AG09309 (cell line): ENCODE results near the gene LRCH2.
"Not testable (repeated sequence)": the region's sequence is repeated elsewhere in the genome, so short reads cannot be mapped to it uniquely, and the experiment has no call there.

Source experiments
- DNase-seq: peaks from one replicate; pipeline ENCODE4 v3.0.0-alpha.2; 2010; ENCODE audit warnings: low read depth
- H3K4me3 ChIP-seq: 2 replicates; pipeline ENCODE4 v1.5.1; 2011; ENCODE audit warnings: mild to moderate bottlenecking, low read depth, low read length, moderate library complexity; ENCODE audit not compliant: control insufficient read depth
- CTCF ChIP-seq: IDR thresholded peaks from 2 replicates; pipeline ENCODE4 v1.5.1; 2011; ENCODE audit warnings: mild to moderate bottlenecking, low read depth, low read length, inconsistent platforms; ENCODE audit not compliant: insufficient read depth, control insufficient read depth; ENCODE audit errors: missing control alignments

Gene LRCH2

GRCh38 chrX:115236560-115236959 is 2.7 kb upstream of the LRCH2 start:
- DNase-seq, result no peak
- no peak for TF ChIP-seq CTCF

GRCh38 chrX:115234461-115234860 is 565 bp upstream of the LRCH2 start:
- no peak for TF ChIP-seq CTCF
- DNase-seq, result no peak
- H3K4me3 ChIP-seq, result peak overlapping the region; percentile 75

More at GRCh38 chrX:115236560-115236959, 2.7 kb upstream of the LRCH2 start:
- H3K4me3 ChIP-seq, result no peak overlapping the region

DNA sequence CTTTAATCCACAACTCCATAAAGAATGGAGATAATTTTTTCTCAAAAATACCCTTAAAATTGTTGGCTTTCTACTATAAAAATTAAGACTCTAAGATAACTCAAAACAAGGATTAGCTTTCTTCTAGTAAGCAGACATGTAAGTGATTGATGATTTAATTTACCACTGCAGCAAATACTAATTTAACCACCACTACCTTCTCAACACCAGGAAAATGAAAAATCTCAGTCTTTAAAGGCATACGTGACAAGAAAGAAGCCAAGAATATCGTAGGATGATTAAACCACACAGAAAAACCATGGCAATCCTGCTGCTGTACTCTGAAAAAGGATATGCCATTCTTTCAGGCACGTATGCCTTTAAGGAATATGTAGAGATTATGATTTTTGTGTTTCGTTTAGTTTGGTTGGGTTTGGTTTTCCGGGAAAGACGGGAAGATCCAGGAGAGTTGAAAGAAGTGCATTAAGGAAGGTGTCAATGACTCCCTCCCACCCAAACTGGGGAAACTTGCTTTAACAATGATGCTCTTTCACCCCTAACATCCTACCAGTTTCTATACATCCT is 881 bp downstream of the LRCH2 start:
- H3K4me3 ChIP-seq, result peak overlapping the region; percentile 75
- DNase-seq, result no peak

DNA sequence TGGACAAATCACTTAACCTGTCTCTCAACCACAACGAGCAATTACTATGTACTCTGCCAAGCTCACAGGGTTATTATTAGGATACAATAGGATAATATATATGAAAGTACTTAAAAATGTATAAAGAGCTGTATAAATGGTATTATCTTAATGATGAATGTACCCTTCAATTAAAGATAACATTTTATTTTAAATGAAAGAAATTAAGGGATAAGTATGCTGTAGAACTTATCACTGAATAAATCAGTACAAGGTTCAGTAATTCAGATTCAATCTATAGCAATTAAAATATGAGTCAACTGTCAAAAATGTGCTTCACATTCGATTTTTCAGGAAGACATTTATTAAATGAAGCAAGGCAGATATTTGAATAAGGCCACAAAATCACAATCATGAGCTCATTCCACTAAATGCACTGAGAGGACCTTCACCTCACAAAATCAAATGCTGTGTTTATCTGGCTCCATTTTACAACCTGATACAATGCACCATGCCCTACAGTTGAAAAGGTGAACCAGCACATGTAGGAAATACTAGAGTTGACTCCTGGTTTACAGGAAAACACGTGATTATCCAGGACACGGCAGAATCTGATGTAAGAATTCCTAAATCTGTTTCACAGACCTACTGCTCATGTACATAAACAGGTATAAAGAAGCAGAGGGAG is 4.4 kb downstream of the LRCH2 start:
- TF ChIP-seq CTCF, result no peak
- no peak overlapping the region for H3K4me3 ChIP-seq
- DNase-seq, result no peak

More for the DNA sequence above, 881 bp downstream of the LRCH2 start:
- no peak for TF ChIP-seq CTCF

- no peak overlapping the region for H3K4me3 ChIP-seq
- TF ChIP-seq CTCF, result peak; percentile 58
- DNase-seq, result peak; percentile 5
These were observed 7.0 kb downstream of the LRCH2 start for GRCh38 chrX:115226929-115227328.

GRCh38 chrX:115217346-115217745 is 16.6 kb downstream of the LRCH2 start:
- not testable (repeated sequence) for DNase-seq, H3K4me3 ChIP-seq

DNA sequence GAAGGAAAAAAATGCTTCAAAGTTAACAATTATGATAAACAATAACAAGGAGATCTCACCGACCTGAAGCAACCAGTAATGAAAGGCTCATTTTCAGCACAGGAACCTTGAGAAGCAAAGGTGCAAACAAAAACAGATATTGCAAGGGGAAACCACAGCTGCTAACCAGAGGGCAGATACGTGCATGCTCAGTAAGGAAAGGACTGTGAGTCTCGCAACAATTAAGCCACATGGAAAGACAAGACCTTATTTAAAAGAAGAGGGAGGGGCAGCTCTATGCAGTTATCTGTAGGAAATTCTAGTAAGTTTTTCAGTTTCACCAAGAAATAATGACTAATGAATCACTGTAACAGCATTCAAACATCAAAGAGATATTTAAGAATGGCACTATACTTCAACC is 19.3 kb downstream of the LRCH2 start:
- no peak for TF ChIP-seq CTCF
- no peak overlapping the region for H3K4me3 ChIP-seq
- DNase-seq, result no peak
